Spleen (tissue), 11 donors: ENCODE results near the gene MYO18B. TPM values are rescaled to one million over a fixed set of nuclear protein-coding genes. Genes with fewer than 3 reads are reported as not detected.

Experiments used
- DNase-seq: peaks from one replicate; pipeline ENCODE4 v3.0.0-alpha.2; 2020
- H3K27ac ChIP-seq, 8 donors: fragments of 200-600 bp; sonication (generic) in 7 of 8; 1 replicate in 4 of 8; 2 replicates in 4 of 8; pipeline versions ENCODE4 v1.5.0 to v1.8.0; 2016 to 2021; ENCODE audit warnings: inconsistent platforms in 4 of 8, mild to moderate bottlenecking in 4 of 8, moderate library complexity in 1 of 8
- H3K27me3 ChIP-seq, 7 donors: fragments of 200-600 bp; sonication (generic) in 6 of 7; replicated peaks in 1 of 7; 1 replicate in 4 of 7; 2 replicates in 3 of 7; pipeline versions ENCODE4 v1.5.0 to v1.8.0; 2016 to 2021; ENCODE audit warnings: inconsistent platforms in 3 of 7, mild to moderate bottlenecking in 1 of 7
- H3K36me3 ChIP-seq, 6 donors: fragments of 200-600 bp; sonication (generic) in 5 of 6; 1 replicate in 4 of 6; 2 replicates in 2 of 6; pipeline versions ENCODE4 v1.5.0 to v1.8.0; 2016 to 2021; ENCODE audit warnings: inconsistent platforms in 2 of 6
- H3K4me1 ChIP-seq, 6 donors: fragments of 200-600 bp; sonication (generic) in 5 of 6; 1 replicate in 3 of 6; 2 replicates in 3 of 6; pipeline versions ENCODE4 v1.5.0 to v1.8.0; 2016 to 2021; ENCODE audit warnings: inconsistent platforms in 3 of 6
- H3K4me3 ChIP-seq, 8 donors: fragments of 200-600 bp; sonication (generic) in 7 of 8; 1 replicate in 4 of 8; 2 replicates in 4 of 8; pipeline versions ENCODE4 v1.5.0 to v1.8.0; 2016 to 2021; ENCODE audit warnings: inconsistent platforms in 4 of 8, mild to moderate bottlenecking in 4 of 8, moderate library complexity in 2 of 8
- H3K9me3 ChIP-seq, 8 donors: fragments of 200-600 bp; sonication (generic) in 7 of 8; 1 replicate in 4 of 8; 2 replicates in 4 of 8; pipeline versions ENCODE4 v1.5.0 to v1.8.0; 2016 to 2021; ENCODE audit warnings: inconsistent platforms in 4 of 8
- POLR2A ChIP-seq, 3 donors: fragments of 450-650 bp; IDR thresholded peaks; one replicate each; pipeline ENCODE4 v1.5.1; 2017; ENCODE audit warnings: antibody characterized with exemption in 3 of 3, mild to moderate bottlenecking in 1 of 3
- POLR2AphosphoS5 ChIP-seq, 3 donors: sonication (generic); formaldehyde crosslinking; IDR thresholded peaks; one replicate each; pipeline ENCODE4 v1.5.1; 2017; ENCODE audit warnings: antibody characterized with exemption in 3 of 3
- WGBS, 5 donors: extraction: QIAGEN DNeasy Blood & Tissue Kit in 3 of 5; methylation state at CpG; one replicate each; pipeline versions ENCODE4 v1.1.5 to v1.1.7; 2013 to 2018; 5-methylcytosine and 5-hydroxymethylcytosine counted together
- intact Hi-C: fragments of 100-400 bp; cut with DNase I; formaldehyde crosslinking; loops from one replicate; pipeline ENCODE4 v1.15.0; 2023; ENCODE audit warnings: low total_unique reads
- polyA plus RNA-seq, 3 donors: library from polyadenylated mRNA; stranded (reverse); fragments of 200-250 nt; gene quantifications; one replicate each; pipeline ENCODE4 v1.2.1, GENCODE V29; 2013
- total RNA-seq, 7 donors: library from RNA; depleted of rRNA in 3 of 7; stranded (reverse); fragments of >200 nt in 3 of 7; fragmentation: NEBNext Ultra II Directional in 4 of 7; extraction: Animal tissue kit (Norgen Biotek cat#: 25700) in 4 of 7; gene quantifications; one replicate each; pipeline versions ENCODE4 v1.1.0 to v1.2.1, GENCODE V29; 2016 to 2021
- TF ChIP-seq, protein P1 (sequence below), 11 experiments: fragments of 200-600 bp in 7 of 11; fragments of 450-650 bp in 4 of 11; sonication (generic) in 4 of 11; IDR thresholded peaks in 8 of 11; conservative IDR thresholded peaks in 3 of 11; 1 replicate in 7 of 11; 2 replicates in 4 of 11; pipeline versions ENCODE4 v1.4.0 to v1.8.0; 2016 to 2021; ENCODE audit warnings: antibody characterized with exemption in 11 of 11, inconsistent platforms in 4 of 11, mild to moderate bottlenecking in 1 of 11
- donor health status: healthy with polysubstance abuse.
- donor health status: DM: no; HTN: no; CAD: no; lungs with moderate emphysema.
- donor health status: DM: no; HTN: no; CAD: no.
- donor health status: Bipolar disorder and iron deficiency.
- donor health status: healthy.
- donor health status: DM: no; HTN: no; CAD: no.
- donor health status: DM: yes; HTN: yes; CAD: no.

MYO18B gene
- total and polyA plus RNA-seq, 10 donors: under 0.01 to 0.79 (median 0.12) TPM

DNA sequence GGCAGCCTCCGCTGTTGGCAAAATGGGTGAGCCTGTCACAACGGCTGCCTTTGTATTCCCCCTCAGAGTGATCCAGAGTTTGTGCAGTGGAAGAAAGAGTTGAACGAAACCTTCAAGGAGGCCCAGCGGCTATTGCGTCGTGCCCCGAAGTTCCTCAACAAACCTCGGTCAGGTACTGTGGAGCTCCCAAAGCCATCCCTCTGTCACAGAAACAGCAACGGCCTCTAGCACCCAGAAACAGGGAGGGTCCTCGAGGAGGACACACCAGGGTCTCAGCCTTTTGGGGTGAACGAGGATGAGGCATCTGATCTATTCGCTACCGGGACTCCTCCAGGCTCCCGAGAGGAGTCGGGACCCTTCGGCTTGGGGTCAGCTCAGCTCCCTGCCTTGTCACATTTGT is 19.8 kb upstream of the MYO18B start:
- H3K4me1 ChIP-seq: no peaks in the 10 kb centered on the region
- no peak for TF ChIP-seq POLR2AphosphoS5 (IDR thresholded peaks at IDR 0.05)
- TF ChIP-seq, protein P1, sequence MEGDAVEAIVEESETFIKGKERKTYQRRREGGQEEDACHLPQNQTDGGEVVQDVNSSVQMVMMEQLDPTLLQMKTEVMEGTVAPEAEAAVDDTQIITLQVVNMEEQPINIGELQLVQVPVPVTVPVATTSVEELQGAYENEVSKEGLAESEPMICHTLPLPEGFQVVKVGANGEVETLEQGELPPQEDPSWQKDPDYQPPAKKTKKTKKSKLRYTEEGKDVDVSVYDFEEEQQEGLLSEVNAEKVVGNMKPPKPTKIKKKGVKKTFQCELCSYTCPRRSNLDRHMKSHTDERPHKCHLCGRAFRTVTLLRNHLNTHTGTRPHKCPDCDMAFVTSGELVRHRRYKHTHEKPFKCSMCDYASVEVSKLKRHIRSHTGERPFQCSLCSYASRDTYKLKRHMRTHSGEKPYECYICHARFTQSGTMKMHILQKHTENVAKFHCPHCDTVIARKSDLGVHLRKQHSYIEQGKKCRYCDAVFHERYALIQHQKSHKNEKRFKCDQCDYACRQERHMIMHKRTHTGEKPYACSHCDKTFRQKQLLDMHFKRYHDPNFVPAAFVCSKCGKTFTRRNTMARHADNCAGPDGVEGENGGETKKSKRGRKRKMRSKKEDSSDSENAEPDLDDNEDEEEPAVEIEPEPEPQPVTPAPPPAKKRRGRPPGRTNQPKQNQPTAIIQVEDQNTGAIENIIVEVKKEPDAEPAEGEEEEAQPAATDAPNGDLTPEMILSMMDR (IDR thresholded peaks at IDR 0.05 in 8 of 11, conservative IDR thresholded peaks at IDR 0.05 in 3 of 11): no peak
- TF ChIP-seq POLR2A (IDR thresholded peaks at IDR 0.05): no peak
- WGBS, 5 donors: 92 to 97% (median 95%) methylated on average over 16 of the region's 16 CpGs
- H3K9me3 ChIP-seq: no peaks in the 10 kb centered on the region
- H3K36me3 ChIP-seq: peaks cover 0 to 70% (median 23%) of the 10 kb centered on the region in 6 donors
- H3K27ac ChIP-seq: no peak overlapping the region
- no peak for DNase-seq
- no peaks in the 10 kb centered on the region for H3K27me3 ChIP-seq
- intact Hi-C loops: no loop called here
- no peak overlapping the region for H3K4me3 ChIP-seq

DNA sequence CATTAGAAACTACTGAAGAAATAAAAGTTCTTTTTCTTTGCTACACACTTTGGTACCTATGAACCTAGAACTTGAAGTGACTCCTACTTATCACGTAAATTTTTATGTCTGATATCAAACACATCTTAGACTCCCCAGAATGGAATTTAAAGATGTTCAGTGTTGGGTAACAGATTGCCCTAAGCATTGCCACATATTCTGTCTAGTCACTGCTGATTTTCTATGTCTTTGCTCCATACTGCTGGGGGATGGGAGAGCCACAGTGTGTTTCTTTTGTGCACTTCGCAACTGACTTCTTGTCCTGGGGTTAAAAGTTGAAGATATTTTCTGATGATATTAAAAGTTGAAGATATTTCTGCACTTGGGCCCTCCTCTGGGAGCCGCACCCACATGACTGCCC is 19.4 kb upstream of the MYO18B start:
- TF ChIP-seq POLR2AphosphoS5 (IDR thresholded peaks at IDR 0.05): no peak
- TF ChIP-seq, protein P1 (IDR thresholded peaks at IDR 0.05 in 8 of 11, conservative IDR thresholded peaks at IDR 0.05 in 3 of 11): no peak
- TF ChIP-seq POLR2A (IDR thresholded peaks at IDR 0.05): no peak
- WGBS, 5 donors: 94 to 99% (median 95%) methylated on average over 3 of the region's 3 CpGs
- Histone ChIP-seq H3K4me1 (no peaks in the 10 kb centered on the region), H3K27me3 (no peaks in the 10 kb centered on the region), H3K36me3 (peaks cover 0 to 66% (median 23%) of the 10 kb centered on the region in 6 donors), H3K27ac (no peak overlapping the region), H3K4me3 (no peak overlapping the region), H3K9me3 (no peaks in the 10 kb centered on the region)
- intact Hi-C loops: no loop called here
- no peak for DNase-seq

DNA sequence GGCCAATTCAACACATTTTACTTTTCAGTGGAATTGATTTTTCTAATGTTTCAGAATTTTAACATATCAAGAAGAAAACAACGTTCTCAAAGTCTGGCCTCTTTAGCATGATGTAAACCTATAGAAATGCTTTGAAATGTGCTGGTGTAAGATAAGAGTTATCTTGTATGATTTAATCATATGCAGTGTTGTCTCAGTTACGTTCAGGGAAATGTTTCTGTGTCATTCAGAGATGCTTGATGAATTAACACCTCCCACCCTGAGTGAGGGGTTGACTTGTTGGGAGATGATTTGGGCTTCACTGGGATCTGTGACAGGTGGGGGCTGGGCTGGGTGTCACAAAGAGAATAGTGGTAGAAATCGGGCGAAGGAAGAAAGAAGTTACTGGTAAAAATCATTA is 15.7 kb upstream of the MYO18B start:
- peaks cover 0 to 42% (median 15%) of the 10 kb centered on the region in 6 donors for H3K36me3 ChIP-seq
- WGBS, 5 donors: 64 to 82% (median 70%) methylated on average over 4 of the region's 4 CpGs
- H3K4me1 ChIP-seq: peaks cover 0 to 11% (median 9%) of the 10 kb centered on the region in 6 donors
- H3K27ac ChIP-seq: no peak overlapping the region
- intact Hi-C loops: no loop called here
- no peak overlapping the region for H3K4me3 ChIP-seq
- no peaks in the 10 kb centered on the region for H3K9me3 ChIP-seq
- no peak for DNase-seq
- H3K27me3 ChIP-seq: no peaks in the 10 kb centered on the region
- TF ChIP-seq, protein P1 (IDR thresholded peaks at IDR 0.05 in 8 of 11, conservative IDR thresholded peaks at IDR 0.05 in 3 of 11): no peak
- TF ChIP-seq POLR2A (IDR thresholded peaks at IDR 0.05) (no peak), POLR2AphosphoS5 (IDR thresholded peaks at IDR 0.05) (no peak)

DNA sequence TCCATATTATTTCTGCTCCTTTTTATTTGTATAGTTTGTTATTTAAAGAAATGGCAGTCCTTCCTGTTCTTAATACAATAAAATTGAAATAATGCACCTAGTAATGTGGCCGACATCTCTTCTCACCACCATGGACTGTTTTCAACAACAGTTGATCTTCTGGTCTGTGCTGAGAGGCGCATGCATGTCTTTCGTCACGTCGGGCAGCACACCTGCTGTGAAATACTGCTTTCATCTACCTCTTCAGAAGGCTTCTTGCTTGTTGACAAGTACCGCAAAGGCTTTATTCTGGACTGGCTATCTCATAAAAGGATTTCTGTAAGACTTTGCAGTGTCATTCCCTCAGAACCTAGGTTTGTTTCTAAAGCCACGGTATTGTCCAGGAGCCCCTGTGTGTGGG is 13.9 kb upstream of the MYO18B start:
- H3K4me1 ChIP-seq: peaks cover 0 to 11% (median 9%) of the 10 kb centered on the region in 6 donors
- peaks cover 0 to 23% (median 2%) of the 10 kb centered on the region in 6 donors for H3K36me3 ChIP-seq
- intact Hi-C loops: no loop called here
- DNase-seq: no peak
- 85 to 95% (median 89%) methylated on average over 7 of the region's 7 CpGs for WGBS, 5 donors
- no peak overlapping the region for H3K27ac ChIP-seq
- TF ChIP-seq, protein P1 (IDR thresholded peaks at IDR 0.05 in 8 of 11, conservative IDR thresholded peaks at IDR 0.05 in 3 of 11): no peak
- TF ChIP-seq POLR2AphosphoS5 (IDR thresholded peaks at IDR 0.05): no peak
- TF ChIP-seq POLR2A (IDR thresholded peaks at IDR 0.05): no peak
- H3K9me3 ChIP-seq: no peaks in the 10 kb centered on the region
- no peak overlapping the region for H3K4me3 ChIP-seq
- no peaks in the 10 kb centered on the region for H3K27me3 ChIP-seq
